Stimulated activated CD4-positive, alpha-beta T cell treated with anti-CD3 and anti-CD28 coated beads, Interleukin-1b, Interleukin-23, amount 100 ng/mL, for 24 hours (primary cell): ENCODE measurements around the gene SMIM29.
A peak's percentile ranks its signal among the peaks of the same experiment; 100 is the strongest.
"Not testable (repeated sequence)": the region's sequence is repeated elsewhere in the genome, so short reads cannot be mapped to it uniquely, and the experiment has no call there.

Source experiments
- DNase-seq, 4 experiments: peaks; one replicate each; pipeline ENCODE4 v3.0.0-alpha.2; 2020; ENCODE audit warnings: low read depth in 4 of 4, low spot score in 1 of 4

The SMIM29 gene

DNA sequence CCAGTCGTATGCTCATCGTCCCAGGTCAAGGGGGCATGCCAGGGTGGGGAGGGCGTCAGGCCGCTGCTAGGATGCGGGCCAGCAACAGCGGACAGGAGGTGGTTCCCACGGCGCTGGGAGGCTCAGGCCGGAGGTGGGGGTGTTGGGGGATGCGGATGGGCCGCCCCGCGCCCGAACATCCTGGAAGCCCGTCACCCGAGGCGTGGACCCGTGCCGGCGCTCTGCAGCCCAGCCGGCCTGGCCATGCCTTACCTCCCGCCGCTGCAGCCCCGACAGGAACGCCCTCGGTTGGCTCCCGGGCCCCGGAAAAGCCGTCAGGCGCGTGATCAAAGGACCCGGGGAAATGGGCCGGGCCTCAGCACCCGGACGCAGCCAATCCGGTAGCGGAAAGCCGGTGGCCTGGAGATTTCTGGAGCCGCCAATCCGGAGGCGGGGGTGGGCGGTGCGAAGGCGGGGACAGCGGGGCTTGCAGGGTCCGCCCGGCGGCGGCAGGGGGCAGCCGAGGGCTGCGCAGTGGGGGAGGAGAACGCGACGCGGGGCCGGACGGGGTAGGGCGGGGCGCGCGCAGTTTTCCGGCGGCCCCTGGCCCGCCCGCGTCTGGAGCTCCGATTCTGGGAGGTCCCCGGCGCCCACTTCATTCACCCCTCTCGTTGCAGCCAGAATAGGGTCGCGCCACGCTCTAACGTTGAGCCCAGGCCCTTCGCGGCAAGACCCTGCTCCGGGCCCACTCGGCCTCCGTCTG is at the start of gene SMIM29:
TSS of gene SMIM29 (minus strand) at position 280 of the 742 bp plus-strand sequence. CDS start 1,215 bp downstream, outside the sequence.
- peak; percentile 92 to 98 (median 97) for DNase-seq

DNA sequence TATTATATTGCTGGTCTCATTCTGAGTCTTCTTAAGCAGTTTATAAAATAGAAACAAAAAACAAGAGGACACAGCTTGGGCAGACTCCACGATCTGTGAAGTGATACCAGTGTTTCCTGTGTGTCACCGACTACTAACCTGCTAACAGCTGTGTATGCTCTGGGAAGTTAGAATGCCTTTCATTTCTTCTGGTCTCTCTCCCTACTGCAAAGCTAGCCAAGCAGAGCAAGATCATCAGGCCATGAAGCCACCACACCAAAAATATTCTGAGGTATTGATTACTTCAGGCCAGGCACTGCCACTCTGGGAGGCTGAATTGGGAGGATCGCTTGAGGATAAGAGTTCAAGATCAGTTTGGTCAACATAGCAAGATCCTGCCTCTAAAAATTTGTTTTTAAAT is 46.9 kb upstream of the SMIM29 start:
- DNase-seq, result no peak

DNA sequence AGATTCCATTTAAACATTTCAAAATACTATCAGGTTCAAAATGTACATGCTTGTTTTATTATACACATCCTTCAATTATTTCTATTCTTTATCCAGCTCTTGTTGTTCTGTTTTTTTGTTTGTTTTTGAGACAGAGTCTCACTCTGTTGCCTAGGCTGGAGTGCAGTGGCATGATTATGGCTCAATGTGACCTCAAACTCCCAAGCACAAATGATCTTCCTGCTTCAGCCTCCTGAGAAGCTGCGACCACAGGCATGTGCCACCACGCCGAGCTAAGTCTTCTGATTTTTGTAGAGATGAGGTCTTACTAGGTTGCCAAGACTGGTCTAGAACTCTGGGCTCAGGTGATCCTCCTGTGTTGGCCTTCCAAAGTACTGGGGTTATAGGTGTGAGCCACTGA is 44.1 kb upstream of the SMIM29 start:
- DNase-seq, result no peak

DNA sequence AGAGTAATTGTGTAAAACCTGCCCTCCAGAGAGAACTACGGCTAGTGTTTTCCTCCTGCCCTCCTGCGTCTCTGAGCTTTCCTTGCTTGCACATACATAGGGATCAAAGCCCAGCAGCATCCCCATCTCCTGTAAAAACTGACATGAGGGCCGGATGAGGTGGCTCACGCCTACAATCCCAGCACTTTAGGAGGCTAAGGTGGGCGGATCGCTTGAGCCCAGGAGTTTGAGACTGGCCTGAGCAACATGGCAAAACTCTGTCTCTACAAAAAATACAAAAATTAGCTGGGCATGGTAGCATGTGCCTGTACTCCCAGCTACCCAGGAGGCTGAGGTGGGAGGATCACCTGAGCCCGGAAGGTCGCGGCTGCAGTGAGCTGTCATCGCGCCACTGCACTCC is 40.3 kb upstream of the SMIM29 start:
- DNase-seq, result no peak

DNA sequence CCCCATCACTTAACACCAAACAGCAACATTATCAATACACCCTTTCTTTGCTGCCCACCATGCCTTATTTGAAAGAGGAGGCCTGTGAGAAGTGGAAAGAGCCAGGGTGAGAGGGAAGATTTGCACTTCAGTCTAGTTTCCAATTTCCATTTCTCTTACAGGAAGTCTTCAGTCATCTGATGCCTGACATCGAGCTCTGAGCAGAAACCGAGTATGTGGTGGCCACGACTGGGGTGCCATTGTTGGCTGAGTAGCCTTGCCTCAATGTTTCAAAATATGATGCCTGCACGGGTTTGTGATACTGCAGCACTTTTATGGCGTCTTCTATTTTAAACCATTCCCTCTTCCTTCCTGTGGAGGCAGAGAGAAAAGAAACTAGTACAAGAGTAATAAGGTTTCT is 39.8 kb upstream of the SMIM29 start:
- DNase-seq, result no peak

DNA sequence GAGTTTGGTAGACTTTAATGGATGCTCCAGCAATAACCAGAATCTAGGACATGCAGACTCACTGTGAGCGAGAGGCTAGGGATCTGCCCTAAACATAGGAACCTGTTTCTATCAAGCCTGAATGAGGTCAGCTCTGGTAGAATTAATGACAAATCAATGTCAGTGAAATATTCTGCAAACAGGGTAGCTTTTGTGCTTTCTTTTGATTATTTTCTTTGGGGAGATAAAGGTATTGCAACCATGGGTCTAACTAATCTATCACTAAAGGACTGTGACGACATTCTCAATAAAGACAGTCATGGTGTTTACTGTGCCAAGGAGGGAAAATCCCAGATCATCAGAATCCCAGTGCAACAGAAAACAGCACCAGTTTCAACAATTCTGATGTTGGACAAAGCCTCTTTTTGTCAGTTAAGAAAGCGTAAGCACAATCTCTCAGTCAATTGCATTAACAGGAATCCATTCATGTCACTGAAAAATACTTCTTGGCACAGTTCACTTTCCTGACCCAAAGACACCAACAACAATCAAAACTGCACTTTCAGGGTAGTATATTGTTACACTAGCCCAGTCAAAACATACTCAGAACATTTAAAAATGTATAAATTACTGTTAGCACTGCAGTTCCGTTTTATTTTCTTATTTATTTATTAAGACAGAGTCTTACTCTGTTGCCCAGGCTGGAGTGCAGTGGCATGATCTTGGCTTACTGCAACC is 36.8 kb upstream of the SMIM29 start:
- DNase-seq, result no peak

DNA sequence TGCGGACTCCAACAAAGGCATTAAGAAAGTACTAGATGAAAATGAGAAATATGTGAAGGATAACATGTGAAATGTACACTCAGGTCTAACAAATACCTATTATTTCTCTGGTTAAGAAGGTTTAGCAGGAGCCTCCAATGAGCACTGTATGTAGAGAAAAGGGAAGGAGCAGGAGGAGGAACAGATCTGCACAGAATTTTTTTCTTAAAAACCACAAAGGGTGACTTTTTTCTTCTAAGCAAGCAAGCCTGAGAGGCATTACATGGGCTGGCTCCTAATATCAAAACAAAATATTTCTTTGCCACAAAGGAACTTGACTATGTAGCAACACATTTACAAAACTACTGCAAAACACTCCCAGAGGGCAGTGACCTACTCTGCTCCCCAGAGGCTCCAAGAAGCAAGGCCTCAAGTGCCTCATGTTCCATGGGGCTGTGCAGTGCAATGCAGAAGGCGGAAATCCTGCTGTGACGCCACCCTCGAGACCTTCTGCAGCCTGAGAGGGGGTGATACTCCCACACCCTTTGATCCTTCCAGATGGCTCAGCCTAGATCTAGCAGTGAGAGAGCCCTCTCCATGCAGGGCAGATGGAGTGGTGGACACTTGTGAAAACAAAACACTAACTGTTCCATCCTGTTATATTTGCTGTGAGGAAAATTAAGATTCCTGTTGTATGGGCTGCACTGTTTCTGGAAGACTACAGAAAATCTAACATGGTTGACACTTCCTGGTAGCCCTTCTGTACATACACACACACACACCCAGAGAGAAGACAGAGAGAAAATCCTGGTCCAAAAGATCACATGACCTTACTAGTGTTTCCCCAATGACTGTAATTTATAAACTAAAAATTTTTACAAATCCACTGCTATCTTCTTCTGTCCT is 36.0 kb upstream of the SMIM29 start:
- no peak for DNase-seq

DNA sequence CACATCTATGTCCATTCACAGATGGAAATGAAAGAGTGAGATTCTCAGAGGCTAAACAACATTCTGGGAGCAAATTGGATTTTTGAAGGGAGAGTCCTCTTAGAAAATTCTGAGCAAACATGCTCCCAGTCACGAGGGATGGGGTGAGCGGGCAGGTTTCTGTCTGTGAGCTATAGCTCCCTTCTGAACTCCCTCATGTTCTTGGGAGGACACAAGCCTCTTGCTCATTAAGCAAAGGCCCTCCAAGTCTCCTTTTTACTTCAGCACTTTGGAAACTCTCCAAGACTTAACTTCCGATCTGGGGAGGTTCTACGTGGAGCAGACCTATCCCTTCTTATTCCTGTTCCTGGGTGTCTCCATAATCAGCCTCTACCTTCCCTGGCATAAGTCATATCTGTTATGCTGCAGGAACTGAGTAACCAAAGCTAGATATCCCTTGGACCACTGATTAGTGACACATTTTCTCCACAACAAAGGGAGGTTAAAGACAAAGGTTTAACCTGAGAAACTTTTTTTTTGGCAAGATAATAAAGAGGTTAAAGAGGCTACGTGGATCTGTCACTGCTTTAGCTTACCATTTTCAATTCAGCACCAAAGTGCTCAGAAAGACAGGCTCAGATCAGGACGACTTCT is 33.0 kb upstream of the SMIM29 start:
- DNase-seq, result no peak

DNA sequence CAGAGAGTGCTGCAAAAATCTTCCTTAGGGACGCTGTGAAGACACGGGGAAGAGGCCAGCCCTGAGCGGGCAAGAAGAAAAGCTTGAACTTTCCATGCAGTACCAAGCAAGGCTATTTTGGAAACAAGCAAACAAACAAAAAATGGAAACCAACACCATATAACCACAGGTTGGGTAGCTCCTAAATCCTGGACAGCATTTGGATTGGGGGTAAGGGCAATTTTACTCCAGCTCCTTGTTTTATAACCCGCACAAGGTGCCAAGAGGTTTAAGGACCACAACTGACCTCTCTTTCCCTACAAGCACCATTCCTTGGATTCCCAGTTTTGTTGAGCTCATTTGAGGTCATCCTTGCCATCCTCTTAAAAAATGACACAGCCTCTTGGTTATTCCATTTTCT is 31.4 kb upstream of the SMIM29 start:
- DNase-seq, result no peak

DNA sequence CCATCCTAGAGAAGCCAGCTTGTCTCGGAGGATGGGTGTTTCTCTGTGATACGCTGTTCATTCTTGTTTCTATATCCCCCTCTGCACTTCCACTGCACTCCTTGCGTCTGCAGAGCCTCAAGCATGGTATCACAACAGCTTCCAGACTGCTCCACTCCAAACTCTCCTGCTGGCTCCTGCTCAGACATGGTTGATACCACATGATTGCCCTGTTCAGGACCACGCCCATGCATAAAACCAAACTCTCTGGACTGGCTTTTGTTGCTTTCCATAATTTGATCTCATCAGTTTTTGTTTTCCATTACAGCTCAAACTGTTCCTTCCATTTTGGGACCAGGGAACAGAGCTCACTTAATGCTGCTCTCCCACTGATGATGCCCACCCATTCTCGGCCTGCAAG is 30.0 kb upstream of the SMIM29 start:
- no peak for DNase-seq

DNA sequence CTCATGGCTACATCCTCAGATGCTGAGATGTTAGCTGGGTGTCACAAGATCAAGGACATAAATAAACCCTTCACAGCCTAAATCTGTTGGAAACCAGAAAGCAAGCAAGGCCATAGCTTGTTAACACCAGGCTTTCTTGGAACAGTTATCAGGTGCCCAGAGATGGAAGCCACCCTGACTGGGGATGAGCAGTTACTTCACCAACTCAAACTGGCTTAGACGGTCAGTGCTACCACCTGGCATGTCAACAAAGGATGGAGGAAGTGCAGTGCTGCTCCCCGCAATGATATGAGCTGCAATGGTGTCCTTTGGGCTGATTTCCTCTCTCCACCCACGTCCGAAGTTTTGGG is 28.9 kb upstream of the SMIM29 start:
- no peak for DNase-seq

DNA sequence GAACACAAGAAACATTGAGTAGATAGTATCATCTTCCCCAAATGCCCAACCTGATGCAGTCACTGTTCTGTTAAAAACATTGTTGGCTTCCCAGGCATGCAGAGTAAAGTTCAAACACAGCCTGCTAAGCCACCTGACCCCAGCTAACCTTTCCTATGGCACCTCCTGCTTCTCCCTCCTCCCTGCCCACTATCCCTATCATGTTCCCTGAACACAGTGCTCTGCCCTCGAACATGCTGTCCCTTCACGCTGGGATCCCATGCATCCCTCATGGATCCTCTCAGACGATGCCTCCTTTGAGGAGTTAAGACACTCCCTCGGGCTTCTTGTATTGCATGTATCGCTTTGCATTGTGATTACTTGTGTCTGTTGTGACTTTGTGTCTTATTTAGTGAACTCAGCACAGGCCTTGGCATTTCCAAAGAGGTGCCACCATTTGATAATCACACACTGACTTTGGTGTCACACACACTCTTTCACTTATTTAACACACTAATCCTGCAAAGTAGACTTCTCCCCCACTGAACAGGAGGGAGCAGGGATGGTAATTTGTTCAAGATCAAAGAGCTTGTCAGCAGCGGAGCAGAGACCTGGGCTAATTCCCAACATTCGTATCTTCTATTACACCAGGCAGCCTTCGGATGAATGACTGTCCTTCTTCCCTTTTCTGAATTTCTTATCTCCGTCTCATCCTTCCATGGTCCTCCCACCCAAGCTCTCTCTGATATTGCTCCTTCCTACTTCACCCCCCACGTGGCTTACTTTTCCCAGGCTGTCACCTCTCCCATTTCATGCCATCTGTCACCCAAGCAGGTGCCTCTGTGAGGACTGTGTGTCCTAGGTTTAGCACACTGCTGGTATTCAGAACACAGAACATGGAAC is 28.3 kb upstream of the SMIM29 start:
- no peak for DNase-seq

DNA sequence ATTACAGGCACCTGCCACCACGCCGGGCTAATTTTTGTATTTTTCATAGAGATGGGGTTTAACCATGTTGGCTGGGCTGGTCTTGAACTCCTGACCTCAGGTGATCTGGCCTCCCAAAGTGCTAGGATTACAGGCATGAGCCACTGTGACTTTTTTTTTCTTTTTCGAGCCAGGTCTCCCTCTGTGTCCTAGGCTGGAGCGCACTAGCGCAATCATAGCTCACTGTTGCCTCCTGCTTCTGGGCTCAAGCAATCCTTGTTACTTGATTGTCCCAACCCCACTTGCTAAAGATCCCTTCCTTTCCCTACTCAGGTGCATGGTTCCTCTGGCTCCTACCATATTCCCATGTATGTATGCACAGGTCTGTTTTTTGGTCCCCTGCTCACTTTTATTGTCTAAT is 27.4 kb upstream of the SMIM29 start:
- no peak for DNase-seq

DNA sequence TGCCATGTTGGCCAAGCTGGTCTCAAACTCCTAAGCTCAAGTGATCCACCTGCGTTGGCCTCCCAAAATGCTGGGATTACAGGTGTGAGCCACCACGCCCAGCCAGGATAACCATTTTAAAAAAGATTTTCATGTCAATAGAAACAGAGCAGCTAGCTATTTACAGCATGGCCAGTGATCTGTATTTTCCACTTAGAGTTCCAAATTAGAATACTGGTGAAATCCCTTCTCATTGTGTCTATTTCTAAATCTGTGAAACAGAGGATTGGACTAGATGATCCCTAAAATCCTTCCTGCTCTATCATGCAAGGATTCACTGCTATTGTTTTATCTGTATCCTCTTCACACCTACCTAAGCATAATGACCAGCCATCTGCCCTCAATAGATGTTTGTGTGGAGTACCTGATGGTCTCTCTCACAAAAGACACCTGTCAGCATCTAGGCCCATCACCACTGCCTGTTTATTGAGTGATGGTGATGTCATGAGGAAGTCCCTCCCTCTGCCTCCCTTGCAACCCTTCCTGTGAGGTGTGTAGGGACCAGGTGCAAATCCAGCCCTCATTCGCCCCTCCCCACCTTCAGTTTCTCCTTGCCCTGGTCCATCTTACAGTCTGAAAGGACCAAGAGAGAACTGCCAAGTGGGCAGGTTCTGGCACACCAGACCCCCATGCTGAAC is 26.5 kb upstream of the SMIM29 start:
- DNase-seq, result no peak

DNA sequence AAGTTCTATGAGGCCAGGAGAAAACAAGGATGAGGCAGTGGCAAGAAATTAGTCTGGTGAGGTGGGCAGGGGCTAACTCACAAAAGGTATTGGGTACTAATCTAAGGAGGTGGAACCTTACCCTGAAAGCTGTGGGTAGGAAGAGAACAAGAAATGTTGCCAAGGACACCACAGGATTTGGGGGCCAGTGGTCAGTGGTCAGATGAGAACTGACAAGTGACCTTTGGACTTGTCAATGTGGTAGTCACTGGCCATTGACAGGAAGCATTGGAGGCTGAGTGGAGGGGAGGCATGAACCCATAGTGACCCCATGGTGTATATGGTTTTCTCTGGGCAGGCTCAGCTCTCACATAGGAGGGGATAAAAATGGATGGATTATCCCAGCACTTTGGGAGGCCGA is 25.3 kb upstream of the SMIM29 start:
- DNase-seq, result no peak

DNA sequence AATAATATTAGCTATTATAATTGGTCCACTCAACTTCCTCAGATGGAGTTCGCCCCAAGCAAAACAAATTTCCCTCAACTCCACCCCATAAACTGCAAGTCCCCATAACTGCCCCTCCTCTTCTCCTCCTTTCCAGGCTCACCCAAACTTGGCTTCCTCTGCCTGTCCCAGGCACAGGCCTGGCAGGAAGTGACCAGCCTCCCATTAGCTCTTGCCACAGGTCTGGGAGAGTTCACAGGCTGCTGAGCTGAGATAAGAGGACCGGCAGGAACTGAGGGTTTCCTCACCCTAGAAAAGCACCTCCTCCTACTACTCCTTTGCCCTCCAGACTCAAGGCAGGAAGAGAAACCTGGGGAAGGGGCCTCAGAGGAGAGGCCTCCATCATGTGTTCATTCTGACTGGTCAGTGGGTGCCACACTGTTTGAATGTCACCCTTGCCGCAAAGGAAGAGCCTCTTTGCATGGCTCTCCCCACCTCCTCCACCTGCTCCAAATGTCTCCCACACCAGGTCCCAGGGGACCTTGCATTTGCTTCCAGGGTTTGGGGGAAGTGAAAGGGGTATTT is 24.5 kb upstream of the SMIM29 start:
- no peak for DNase-seq

DNA sequence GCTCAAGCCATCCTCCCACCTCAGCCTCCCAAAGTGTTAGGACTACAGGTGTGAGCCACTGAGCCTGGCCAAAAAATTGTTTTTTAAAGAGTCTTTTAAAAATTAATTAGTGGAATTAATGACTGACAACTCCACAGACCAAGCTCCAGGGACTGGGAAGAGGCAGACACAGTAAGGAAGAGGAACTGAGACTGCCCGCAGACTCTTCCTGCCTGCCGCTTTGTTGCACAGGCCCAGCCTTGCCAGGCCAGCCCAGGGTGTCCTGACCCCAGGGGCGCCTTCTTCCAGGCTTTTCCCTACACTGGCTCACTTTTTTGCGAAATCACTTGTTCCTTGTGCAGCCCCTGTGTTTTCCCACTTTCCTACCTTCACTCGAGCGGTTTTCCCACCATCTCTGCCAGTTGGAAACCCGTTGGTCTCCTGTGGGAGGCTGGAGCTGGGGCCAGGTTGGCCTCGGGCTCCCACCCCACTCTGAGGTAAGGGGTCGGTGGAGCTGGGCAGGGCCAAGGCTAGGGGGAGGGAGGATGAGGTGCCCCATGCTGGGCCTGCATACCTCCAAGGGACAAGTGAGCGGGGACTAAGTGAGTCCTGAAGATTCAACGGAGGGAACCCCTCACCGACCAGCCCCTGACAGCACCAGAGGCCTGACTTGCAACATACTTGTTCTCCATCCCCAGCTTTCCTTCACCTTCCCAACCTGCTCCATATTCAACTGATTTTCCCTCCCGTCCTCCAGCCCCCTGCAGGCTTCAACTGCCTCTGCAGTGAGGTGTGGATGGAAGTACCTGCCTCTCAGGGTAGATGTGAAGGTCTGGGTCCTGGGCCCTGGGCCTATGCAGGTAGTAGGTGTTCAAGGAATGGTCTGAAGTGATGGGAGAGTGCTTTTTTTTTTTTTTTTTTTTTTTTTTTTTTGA is 23.5 kb upstream of the SMIM29 start:
- no peak for DNase-seq

DNA sequence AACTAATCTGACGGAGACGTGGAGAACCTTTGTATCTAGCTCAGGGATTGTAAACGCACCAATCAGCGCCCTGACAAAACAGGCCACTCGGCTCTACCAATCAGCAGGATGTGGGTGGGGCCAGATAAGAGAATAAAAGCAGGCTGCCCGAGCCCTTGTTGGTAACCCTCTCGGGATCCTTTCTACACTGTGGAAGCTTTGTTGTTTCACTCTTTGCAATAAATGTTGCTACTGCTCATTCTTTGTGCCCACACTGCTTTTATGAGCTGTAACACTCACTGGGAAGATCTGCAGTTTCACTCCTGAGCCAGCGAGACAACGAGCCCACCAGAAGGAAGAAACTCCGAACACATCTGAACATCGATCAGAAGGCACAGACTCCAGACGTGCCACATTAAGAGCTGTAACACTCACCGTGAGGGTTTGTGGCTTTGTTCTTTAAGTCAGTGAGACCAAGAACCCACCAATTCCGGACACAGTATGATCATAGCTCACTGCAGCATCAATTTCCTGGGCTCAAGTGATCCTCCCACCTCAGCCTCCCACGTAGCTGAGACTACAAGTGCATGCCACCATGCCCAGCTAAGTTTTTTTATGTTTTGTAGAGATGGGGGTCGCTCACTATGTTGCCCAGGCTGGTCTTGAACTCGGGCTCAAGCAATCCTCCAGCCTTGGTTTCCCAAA is 21.0 kb upstream of the SMIM29 start:
- not testable (repeated sequence) for DNase-seq
